CD4-positive, CD25-positive, alpha-beta regulatory T cell (primary cell): ENCODE data around the gene LEP. TPM values are rescaled to one million over a fixed set of nuclear protein-coding genes. Genes with fewer than 3 reads are reported as not detected.
"Not testable (repeated sequence)": the region's sequence is repeated elsewhere in the genome, so short reads cannot be mapped to it uniquely, and the experiment has no call there.

Experiments used
- ATAC-seq, 2 donors: fragments of 150-1000 bp; cut with Tn5 transposase; one replicate each; pipeline ENCODE4 v1.10.0; 2021; ENCODE audit warnings: low read depth in 2 of 2, moderate number of reproducible peaks in 2 of 2, moderate library complexity in 1 of 2
- DNase-seq, 3 donors: peaks; one replicate each; pipeline versions ENCODE4 v3.0.0 to v3.0.0-alpha.2; 2012 to 2022; ENCODE audit warnings: mixed read lengths in 1 of 3
- H3K27ac ChIP-seq: one replicate; pipeline ENCODE4 v1.7.0; 2013; ENCODE audit warnings: mild to moderate bottlenecking, low read length; ENCODE audit not compliant: insufficient read depth, poor library complexity, severe bottlenecking
- H3K27me3 ChIP-seq: one replicate; pipeline ENCODE4 v1.7.0; 2013; ENCODE audit warnings: low read length; ENCODE audit not compliant: control insufficient read depth, insufficient read depth
- H3K36me3 ChIP-seq: one replicate; pipeline ENCODE4 v1.7.0; 2013; ENCODE audit warnings: mild to moderate bottlenecking, low read length, moderate library complexity; ENCODE audit not compliant: control insufficient read depth, insufficient read depth
- H3K4me1 ChIP-seq: 2 replicates; pipeline ENCODE4 v1.7.0; 2013; ENCODE audit warnings: mild to moderate bottlenecking, low read length; ENCODE audit not compliant: insufficient read depth, control insufficient read depth, poor library complexity, severe bottlenecking
- H3K4me3 ChIP-seq: one replicate; pipeline ENCODE4 v1.7.0; 2013; ENCODE audit warnings: low read depth, mild to moderate bottlenecking, low read length, moderate library complexity
- H3K9me3 ChIP-seq, 2 experiments: 1 replicate in 1 of 2; 2 replicates in 1 of 2; pipeline ENCODE4 v1.7.0; 2013; ENCODE audit warnings: low read length in 2 of 2, mild to moderate bottlenecking in 1 of 2, moderate library complexity in 1 of 2; ENCODE audit not compliant: control insufficient read depth in 2 of 2
- H3K27ac Mint-ChIP-seq, 3 donors: one replicate each; pipeline ENCODE4 v1.8.0; 2020 to 2022; ENCODE audit warnings: mild to moderate bottlenecking in 3 of 3, mixed read lengths in 3 of 3, moderate library complexity in 2 of 3
- H3K27me3 Mint-ChIP-seq: one replicate; pipeline ENCODE4 v1.8.0; 2022; ENCODE audit warnings: mild to moderate bottlenecking, mixed read lengths
- H3K36me3 Mint-ChIP-seq: one replicate; pipeline ENCODE4 v1.8.0; 2020; ENCODE audit warnings: mixed read lengths
- H3K4me1 Mint-ChIP-seq, 4 donors: one replicate each; pipeline ENCODE4 v1.8.0; 2020 to 2022; ENCODE audit warnings: mixed read lengths in 4 of 4, mild to moderate bottlenecking in 1 of 4
- H3K4me3 Mint-ChIP-seq, 4 donors: one replicate each; pipeline ENCODE4 v1.8.0; 2020 to 2022; ENCODE audit warnings: mild to moderate bottlenecking in 4 of 4, mixed read lengths in 4 of 4, moderate library complexity in 3 of 4
- H3K9me3 Mint-ChIP-seq, 7 donors: one replicate each; pipeline ENCODE4 v1.8.0; 2020 to 2022; ENCODE audit warnings: mixed read lengths in 7 of 7, mild to moderate bottlenecking in 3 of 7, moderate library complexity in 2 of 7
- polyA plus RNA-seq, 4 donors: library from polyadenylated mRNA; unstranded; fragments of 300-500 nt; fragmentation: Illumina TruSeq; gene quantifications; one replicate each; pipeline ENCODE4 v1.2.3, GENCODE V29; 2021
- total RNA-seq: library from RNA; stranded (reverse); gene quantifications from one replicate; pipeline ENCODE4 v1.2.3, GENCODE V29; 2022

Gene LEP
- total and polyA plus RNA-seq, 5 donors from 2014 or later, result not detected

DNA sequence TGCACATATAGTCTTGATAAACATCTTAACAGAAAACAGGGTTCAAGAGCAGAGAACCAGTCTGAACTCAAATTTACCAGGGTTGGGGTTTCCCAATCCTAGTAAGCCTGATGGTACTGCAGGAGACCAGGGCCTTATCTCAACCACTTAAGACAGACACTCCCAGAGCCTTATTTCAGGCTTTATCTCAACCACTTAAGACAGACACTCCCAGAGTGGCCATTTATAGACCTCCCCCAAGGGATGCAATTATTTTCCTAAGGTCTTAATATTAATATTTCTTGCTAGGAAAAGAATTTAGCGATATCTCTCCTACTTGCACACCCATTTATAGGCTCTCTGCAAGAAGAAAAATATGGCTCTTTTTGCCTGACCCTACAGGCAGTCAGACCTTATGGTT, 39.4 kb downstream of the LEP start:
- peaks cover 3 to 21% (median 6%) of the 10 kb centered on the region in 7 donors for H3K9me3 Mint-ChIP-seq
- not testable (repeated sequence) for DNase-seq, H3K4me3 Mint-ChIP-seq

DNA sequence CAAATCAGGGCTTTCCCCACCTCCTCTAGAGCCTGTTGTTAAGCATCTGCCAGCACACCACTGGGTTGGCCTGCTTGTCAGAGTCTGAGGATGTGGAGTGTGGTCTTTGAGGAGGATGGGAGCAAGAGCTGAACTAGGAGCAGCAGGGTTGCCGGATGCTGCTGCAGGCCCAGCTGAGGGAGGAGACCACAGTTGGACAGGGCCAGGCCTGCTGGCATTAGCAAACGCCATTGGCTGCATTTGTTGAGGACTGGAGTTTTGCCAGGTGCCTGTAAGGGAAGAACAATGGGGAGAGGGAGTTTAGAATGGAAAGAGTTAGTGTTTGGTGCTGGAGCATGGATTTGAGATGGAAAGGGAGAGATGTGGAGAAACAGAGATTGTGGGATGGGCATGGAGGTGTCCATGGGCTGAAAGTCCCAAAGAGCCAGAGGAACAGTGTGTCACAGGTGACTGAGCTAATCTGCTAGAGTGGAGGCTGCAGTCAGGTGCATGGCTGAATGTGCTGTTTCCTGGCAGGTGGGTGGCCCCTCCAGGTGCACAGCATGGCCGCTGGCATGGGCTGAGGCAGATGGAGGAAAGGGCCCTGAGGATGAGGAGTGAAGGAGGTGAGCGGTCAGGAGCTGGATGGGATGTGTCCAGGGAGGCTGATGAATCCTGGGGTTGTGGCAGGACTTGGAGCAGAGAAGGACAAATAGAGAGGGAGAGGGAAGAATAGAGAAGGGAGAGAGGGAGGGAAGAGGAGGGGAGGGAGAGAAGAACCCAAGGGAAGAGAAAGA, 40.7 kb downstream of the LEP start:
- Mint-ChIP-seq H3K27me3 (peaks cover 5% of the 10 kb centered on the region), H3K4me1 (no peaks in the 10 kb centered on the region), H3K36me3 (peaks cover 26% of the 10 kb centered on the region), H3K27ac (no peak overlapping the region), H3K4me3 (no peak overlapping the region), H3K9me3 (peaks cover 3 to 21% (median 6%) of the 10 kb centered on the region in 7 donors)
- H3K36me3 ChIP-seq, result no peaks in the 10 kb centered on the region
- no peak overlapping the region for H3K4me3 ChIP-seq
- H3K9me3 ChIP-seq, result peaks cover 9 to 11% of the 10 kb centered on the region in 2 experiments
- DNase-seq (no peak), ATAC-seq (no peak)
- H3K27me3 ChIP-seq, result no peaks in the 10 kb centered on the region
- no peak overlapping the region for H3K27ac ChIP-seq
- no peaks in the 10 kb centered on the region for H3K4me1 ChIP-seq

More for the DNA sequence above, 39.4 kb downstream of the LEP start:
- not testable (repeated sequence) for H3K36me3 ChIP-seq, H3K27ac ChIP-seq, H3K4me3 ChIP-seq, H3K4me1 Mint-ChIP-seq, H3K4me1 ChIP-seq, H3K27ac Mint-ChIP-seq, H3K27me3 Mint-ChIP-seq, H3K27me3 ChIP-seq, ATAC-seq
- H3K36me3 Mint-ChIP-seq, result peaks cover 25% of the 10 kb centered on the region
- peaks cover 9 to 11% of the 10 kb centered on the region in 2 experiments for H3K9me3 ChIP-seq

DNA sequence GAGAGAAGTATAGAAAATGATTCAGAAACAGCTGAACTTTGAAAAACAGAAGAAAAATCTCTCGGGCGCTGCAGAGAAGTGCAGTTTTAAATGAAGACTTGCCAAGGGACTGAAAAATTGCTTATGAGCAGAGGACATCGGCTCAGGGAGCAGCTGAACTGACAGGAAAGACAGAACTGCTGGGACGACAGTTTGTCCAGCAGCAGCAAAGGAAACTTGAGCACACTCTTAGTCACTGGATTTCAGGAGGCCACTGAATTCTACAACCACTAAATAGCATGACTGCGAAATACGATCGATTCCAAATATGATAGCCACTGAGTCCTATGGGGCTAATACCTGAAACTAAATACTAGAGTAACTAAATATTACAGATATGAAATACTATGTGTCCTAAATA, 43.0 kb downstream of the LEP start:
- no peak for DNase-seq
- peaks cover 28% of the 10 kb centered on the region for H3K36me3 Mint-ChIP-seq

DNA sequence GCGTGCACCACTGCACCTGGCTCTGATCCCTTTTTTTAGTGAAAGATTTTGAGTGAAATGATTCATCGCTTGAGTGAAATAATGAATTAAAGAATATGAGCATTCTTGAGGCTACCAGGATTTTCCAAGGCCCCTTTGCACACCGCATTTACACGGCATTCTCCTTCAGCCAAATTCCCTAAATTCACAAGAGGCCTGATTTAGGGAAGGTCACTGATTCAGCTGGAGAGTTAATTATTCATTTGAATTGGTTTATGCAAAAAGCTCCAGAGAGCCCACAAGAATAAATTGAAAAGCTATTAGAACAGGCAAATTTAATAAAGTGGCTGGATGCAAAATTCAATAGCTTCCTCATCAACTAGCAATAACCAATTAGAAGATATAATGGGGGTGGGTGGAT, 46.5 kb downstream of the LEP start:
- H3K4me1 ChIP-seq, result no peaks in the 10 kb centered on the region
- no peak overlapping the region for H3K27ac Mint-ChIP-seq
- no peak overlapping the region for H3K4me3 ChIP-seq
- H3K9me3 Mint-ChIP-seq, result peaks cover 0 to 6% (median 1%) of the 10 kb centered on the region in 7 donors
- H3K27me3 Mint-ChIP-seq, result no peaks in the 10 kb centered on the region
- H3K27me3 ChIP-seq, result no peaks in the 10 kb centered on the region
- ATAC-seq (no peak), DNase-seq (no peak)
- no peaks in the 10 kb centered on the region for H3K4me1 Mint-ChIP-seq
- no peaks in the 10 kb centered on the region for H3K9me3 ChIP-seq
- no peak overlapping the region for H3K27ac ChIP-seq
- peaks cover 16% of the 10 kb centered on the region for H3K36me3 Mint-ChIP-seq
- H3K4me3 Mint-ChIP-seq, result no peak overlapping the region
- H3K36me3 ChIP-seq, result no peaks in the 10 kb centered on the region

More for the DNA sequence above, 43.0 kb downstream of the LEP start:
- Mint-ChIP-seq H3K27me3 (peaks cover 4% of the 10 kb centered on the region), H3K27ac (no peak overlapping the region), H3K9me3 (peaks cover 2 to 17% (median 6%) of the 10 kb centered on the region in 7 donors), H3K4me1 (no peaks in the 10 kb centered on the region), H3K4me3 (no peak overlapping the region)
- Histone ChIP-seq H3K27me3 (no peaks in the 10 kb centered on the region), H3K4me1 (no peaks in the 10 kb centered on the region), H3K4me3 (no peak overlapping the region), H3K27ac (no peak overlapping the region), H3K36me3 (no peaks in the 10 kb centered on the region), H3K9me3 (peaks cover 8 to 9% of the 10 kb centered on the region in 2 experiments)
- ATAC-seq, result no peak

DNA sequence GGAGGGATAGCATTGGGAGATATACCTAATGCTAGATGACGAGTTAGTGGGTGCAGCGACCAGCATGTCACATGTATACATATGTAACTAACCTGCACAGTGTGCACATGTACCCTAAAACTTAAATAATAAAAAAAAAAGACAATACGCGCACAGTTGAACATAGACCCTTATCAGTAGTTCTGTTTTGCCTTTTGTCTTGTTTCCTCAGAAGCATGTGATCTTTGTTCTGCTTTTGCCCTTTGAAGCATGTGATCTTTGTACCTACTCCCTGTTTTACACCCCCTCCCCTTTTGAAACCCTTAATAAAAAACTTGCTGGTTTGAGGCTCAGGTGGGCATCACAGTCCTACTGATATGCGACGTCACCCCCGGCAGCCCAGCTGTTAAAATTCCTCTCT, 56.9 kb downstream of the LEP start:
- H3K36me3 ChIP-seq, H3K9me3 Mint-ChIP-seq, H3K9me3 ChIP-seq, H3K4me1 Mint-ChIP-seq, H3K36me3 Mint-ChIP-seq, H3K27me3 Mint-ChIP-seq, H3K27ac ChIP-seq, ATAC-seq, H3K4me1 ChIP-seq, H3K4me3 ChIP-seq, H3K4me3 Mint-ChIP-seq, H3K27me3 ChIP-seq, H3K27ac Mint-ChIP-seq, DNase-seq: not testable (repeated sequence)

DNA sequence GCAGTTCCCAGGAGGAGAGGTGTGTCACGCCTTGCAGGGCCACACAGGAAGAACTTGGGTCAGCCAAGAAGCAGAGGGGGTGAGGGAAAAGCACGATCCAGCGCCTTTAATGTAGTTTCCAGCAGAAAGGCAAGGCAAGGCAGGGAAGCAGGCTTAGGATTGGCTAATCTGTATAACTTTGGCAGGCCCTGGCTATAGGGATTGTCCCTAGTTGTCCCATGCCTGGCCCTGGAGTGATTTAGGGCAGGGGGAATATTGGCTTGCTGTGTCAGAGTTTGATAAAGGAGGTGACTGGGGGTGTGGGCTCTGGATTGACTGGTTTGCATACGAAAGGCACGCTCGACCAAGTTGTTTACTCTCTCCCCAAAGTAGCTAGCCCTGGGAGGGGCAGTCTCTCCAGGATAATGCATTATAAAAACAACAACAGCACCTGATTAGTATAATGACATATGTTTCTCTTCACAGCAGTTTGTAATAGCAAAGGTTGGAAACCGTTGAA, 58.1 kb downstream of the LEP start:
- H3K36me3 Mint-ChIP-seq, result peaks cover 13% of the 10 kb centered on the region
- H3K9me3 Mint-ChIP-seq, result no peaks in the 10 kb centered on the region

DNA sequence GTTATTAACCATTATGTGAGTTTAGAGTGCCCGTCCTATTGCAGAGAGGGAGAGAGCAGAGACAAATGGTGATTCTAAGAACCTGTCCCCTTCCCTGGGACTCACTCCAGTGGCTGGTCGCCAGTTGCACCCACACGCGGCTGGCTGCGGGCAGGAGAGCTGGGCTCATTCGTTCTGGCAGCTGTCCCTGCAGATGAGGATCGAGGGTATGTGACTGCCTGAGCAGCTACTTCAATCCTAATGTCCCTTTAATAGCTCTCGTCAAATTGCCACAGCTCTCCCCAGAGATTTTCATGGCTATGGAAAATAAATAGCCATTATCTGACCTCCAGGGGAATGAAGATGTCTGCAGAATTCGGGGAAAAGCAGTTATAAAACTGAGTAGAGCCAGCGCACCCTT, 61.1 kb downstream of the LEP start:
- no peaks in the 10 kb centered on the region for H3K4me1 ChIP-seq
- DNase-seq, result no peak
- ATAC-seq, result no peak
- H3K27me3 ChIP-seq, result no peaks in the 10 kb centered on the region
- H3K4me1 Mint-ChIP-seq, result no peaks in the 10 kb centered on the region
- H3K36me3 ChIP-seq, result peaks cover 26% of the 10 kb centered on the region
- no peaks in the 10 kb centered on the region for H3K27me3 Mint-ChIP-seq
- H3K27ac Mint-ChIP-seq, result no peak overlapping the region
- H3K4me3 ChIP-seq, result no peak overlapping the region
- H3K4me3 Mint-ChIP-seq, result no peak overlapping the region
- H3K36me3 Mint-ChIP-seq, result peaks cover 33% of the 10 kb centered on the region
- no peaks in the 10 kb centered on the region for H3K9me3 Mint-ChIP-seq
- H3K9me3 ChIP-seq, result no peaks in the 10 kb centered on the region
- H3K27ac ChIP-seq, result no peak overlapping the region

More for the DNA sequence above, 58.1 kb downstream of the LEP start:
- DNase-seq, result no peak
- Histone ChIP-seq H3K27ac (no peak overlapping the region), H3K27me3 (no peaks in the 10 kb centered on the region), H3K4me1 (no peaks in the 10 kb centered on the region), H3K4me3 (no peak overlapping the region), H3K9me3 (no peaks in the 10 kb centered on the region), H3K36me3 (peaks cover 2% of the 10 kb centered on the region)
- Mint-ChIP-seq H3K27ac (no peak overlapping the region), H3K27me3 (no peaks in the 10 kb centered on the region), H3K4me3 (no peak overlapping the region), H3K4me1 (no peaks in the 10 kb centered on the region)
- no peak for ATAC-seq

DNA sequence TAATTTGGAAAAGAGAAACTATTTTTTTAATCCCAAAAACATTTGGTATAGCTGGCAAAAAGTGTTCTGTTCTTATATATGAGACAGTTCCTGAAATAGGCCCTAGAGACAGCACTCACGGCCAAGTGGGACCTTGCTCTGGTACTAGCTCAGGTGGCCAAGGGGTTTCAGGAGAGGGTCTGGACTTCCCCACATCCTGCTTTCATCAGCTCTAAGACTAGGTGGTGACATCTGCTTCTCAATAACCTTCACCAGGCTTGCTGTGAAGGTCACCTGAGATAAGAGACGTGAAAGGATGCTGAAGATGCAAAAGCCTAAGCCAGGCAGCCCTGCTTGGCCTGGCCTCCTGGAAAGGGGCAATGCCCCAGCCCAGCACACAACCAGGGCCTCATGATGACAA, 62.1 kb downstream of the LEP start:
- peaks cover 33% of the 10 kb centered on the region for H3K36me3 ChIP-seq
- no peak overlapping the region for H3K4me3 Mint-ChIP-seq
- ATAC-seq (no peak), DNase-seq (no peak)
- H3K27ac ChIP-seq, result no peak overlapping the region
- H3K27ac Mint-ChIP-seq, result no peak overlapping the region
- H3K9me3 Mint-ChIP-seq, result no peaks in the 10 kb centered on the region
- no peak overlapping the region for H3K4me3 ChIP-seq
- no peaks in the 10 kb centered on the region for H3K4me1 Mint-ChIP-seq
- peaks cover 41% of the 10 kb centered on the region for H3K36me3 Mint-ChIP-seq
- no peaks in the 10 kb centered on the region for H3K9me3 ChIP-seq
- no peaks in the 10 kb centered on the region for H3K27me3 Mint-ChIP-seq
- H3K4me1 ChIP-seq, result no peaks in the 10 kb centered on the region
- H3K27me3 ChIP-seq, result no peaks in the 10 kb centered on the region
